Liver (tissue), 9 donors: ENCODE results near the gene TGDS. TPM values are rescaled to one million over a fixed set of nuclear protein-coding genes. Genes with fewer than 3 reads are reported as not detected.

Experiments used
- DNase-seq: peaks from one replicate; pipeline ENCODE4 v3.0.0-alpha.2; 2017; ENCODE audit warnings: low spot score
- H3K27ac ChIP-seq, 2 donors: one replicate each; pipeline ENCODE4 v1.7.0; 2013; ENCODE audit warnings: inconsistent platforms in 2 of 2, low read length in 2 of 2, control low read depth in 1 of 2, low read depth in 1 of 2, mild to moderate bottlenecking in 1 of 2
- H3K27me3 ChIP-seq, 4 donors: one replicate each; pipeline versions ENCODE4 v1.6.1 to v1.7.0; 2013; ENCODE audit warnings: low read length in 3 of 4, inconsistent platforms in 1 of 4, mild to moderate bottlenecking in 1 of 4, moderate library complexity in 1 of 4; ENCODE audit not compliant: control insufficient read depth in 4 of 4, insufficient read depth in 4 of 4
- H3K36me3 ChIP-seq, 4 donors: one replicate each; pipeline versions ENCODE4 v1.6.1 to v1.7.0; 2013; ENCODE audit warnings: low read length in 3 of 4, mild to moderate bottlenecking in 3 of 4, low read depth in 1 of 4, moderate library complexity in 1 of 4; ENCODE audit not compliant: control insufficient read depth in 4 of 4, insufficient read depth in 3 of 4
- H3K4me1 ChIP-seq, 4 donors: one replicate each; pipeline versions ENCODE4 v1.6.1 to v1.7.0; 2013; ENCODE audit warnings: low read length in 3 of 4, mild to moderate bottlenecking in 3 of 4, moderate library complexity in 1 of 4; ENCODE audit not compliant: control insufficient read depth in 4 of 4, insufficient read depth in 4 of 4
- H3K4me3 ChIP-seq, 3 donors: one replicate each; pipeline versions ENCODE4 v1.6.1 to v1.7.0; 2013; ENCODE audit warnings: low read length in 3 of 3, control low read depth in 1 of 3, low read depth in 1 of 3, mild to moderate bottlenecking in 1 of 3
- H3K9ac ChIP-seq, 2 donors: one replicate each; pipeline ENCODE4 v1.7.0; 2013; ENCODE audit warnings: low read length in 2 of 2, mild to moderate bottlenecking in 2 of 2, moderate library complexity in 2 of 2, control low read depth in 1 of 2, low read depth in 1 of 2
- H3K9me3 ChIP-seq, 4 donors: one replicate each; pipeline versions ENCODE4 v1.6.1 to v1.7.0; 2013; ENCODE audit warnings: low read length in 3 of 4; ENCODE audit not compliant: control insufficient read depth in 4 of 4
- EGR1 ChIP-seq, 2 donors: IDR thresholded peaks; 2 replicates each; pipeline ENCODE4 v1.6.1; 2016 to 2018; ENCODE audit warnings: antibody characterized with exemption in 2 of 2, low read depth in 2 of 2
- FOXA1 ChIP-seq: IDR thresholded peaks from 2 replicates; pipeline ENCODE4 v1.6.1; 2016; ENCODE audit warnings: antibody characterized with exemption
- FOXA2 ChIP-seq: IDR thresholded peaks from 2 replicates; pipeline ENCODE4 v1.6.1; 2016; ENCODE audit warnings: antibody characterized with exemption
- GABPA ChIP-seq, 2 donors: IDR thresholded peaks in 1 of 2; conservative IDR thresholded peaks in 1 of 2; 2 replicates each; pipeline ENCODE4 v1.6.1; 2016; ENCODE audit warnings: antibody characterized with exemption in 2 of 2, mild to moderate bottlenecking in 1 of 2, moderate library complexity in 1 of 2
- HNF4A ChIP-seq, 2 donors: conservative IDR thresholded peaks; 2 replicates each; pipeline ENCODE4 v1.6.1; 2016; ENCODE audit warnings: antibody characterized with exemption in 2 of 2, mild to moderate bottlenecking in 2 of 2
- HNF4G ChIP-seq: IDR thresholded peaks from 2 replicates; pipeline ENCODE4 v1.6.1; 2016; ENCODE audit warnings: antibody characterized with exemption
- JUND ChIP-seq, 2 donors: IDR thresholded peaks; 2 replicates each; pipeline ENCODE4 v1.6.1; 2016; ENCODE audit warnings: antibody characterized with exemption in 2 of 2
- NR2F2 ChIP-seq: IDR thresholded peaks from 2 replicates; pipeline ENCODE4 v1.6.1; 2016; ENCODE audit warnings: antibody characterized with exemption
- RXRA ChIP-seq, 2 donors: IDR thresholded peaks; 2 replicates each; pipeline ENCODE4 v1.6.1; 2017 to 2018; ENCODE audit warnings: antibody characterized with exemption in 2 of 2, mild to moderate bottlenecking in 1 of 2
- SP1 ChIP-seq: IDR thresholded peaks from 2 replicates; pipeline ENCODE4 v1.6.1; 2018; ENCODE audit warnings: antibody characterized with exemption, mild to moderate bottlenecking
- TAF1 ChIP-seq: conservative IDR thresholded peaks from 2 replicates; pipeline ENCODE4 v1.6.1; 2016; ENCODE audit warnings: antibody characterized with exemption, mild to moderate bottlenecking
- WGBS: extraction: QIAGEN DNeasy Blood & Tissue Kit; methylation state at CpG from one replicate; pipeline ENCODE4 v1.1.7; 2013; 5-methylcytosine and 5-hydroxymethylcytosine counted together
- polyA plus RNA-seq, 2 donors: library from polyadenylated mRNA; stranded (reverse) in 1 of 2; unstranded in 1 of 2; fragments of 200-250 nt in 1 of 2; fragments of >200 nt in 1 of 2; fragmentation: Nextera tagmentation in 1 of 2; extraction: Ambion mirVana in 1 of 2; gene quantifications; one replicate each; pipeline versions ENCODE4 v1.2.1 to v1.2.3, GENCODE V29; 2013 to 2015
- total RNA-seq, 2 donors: library from RNA; depleted of rRNA; stranded (reverse); fragments of >200 nt; gene quantifications; one replicate each; pipeline ENCODE4 v1.2.3, GENCODE V29; 2014
- TF ChIP-seq, protein P1 (sequence below): IDR thresholded peaks from 2 replicates; pipeline ENCODE4 v1.6.1; 2016; ENCODE audit warnings: antibody characterized with exemption
- TF ChIP-seq, protein P2 (sequence below): fragments of 150-350 bp; IDR thresholded peaks from 2 replicates; pipeline ENCODE4 v1.5.1; 2017; ENCODE audit warnings: improper control_type of control experiment, low read depth, low read length; ENCODE audit not compliant: missing input control
- TF ChIP-seq, protein P3 (sequence below): IDR thresholded peaks from 2 replicates; pipeline ENCODE4 v1.6.1; 2016; ENCODE audit warnings: antibody characterized with exemption
- TF ChIP-seq, protein P4 (sequence below): IDR thresholded peaks from 2 replicates; pipeline ENCODE4 v1.6.1; 2016; ENCODE audit warnings: antibody characterized with exemption
- donor health status: healthy.
- donor health status: healthy.
- donor health status: healthy.
- donor health status: healthy.
- donor health status: healthy.

The TGDS gene
- total and polyA plus RNA-seq, 4 donors = 5.7 to 11.4 (median 9.5) TPM

DNA sequence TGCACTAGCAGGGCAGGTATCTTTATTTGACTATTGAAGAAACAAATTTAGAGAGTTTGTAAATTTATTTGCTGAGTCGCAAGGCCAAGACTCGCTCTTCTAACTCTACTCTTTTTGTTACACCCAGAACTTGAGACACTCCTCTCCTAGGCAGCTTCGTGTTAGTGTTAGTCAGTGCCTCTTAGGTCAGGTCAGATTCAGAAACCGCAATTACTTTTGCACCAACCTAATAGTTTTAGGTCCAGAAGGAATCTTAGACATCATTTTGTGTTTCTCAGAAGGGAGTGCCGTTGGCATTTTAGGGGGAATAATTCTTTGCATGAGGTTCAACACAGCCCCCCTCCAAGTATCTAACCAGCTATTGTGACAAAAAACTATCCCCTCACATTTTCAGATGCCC lies 14.5 kb upstream of the TGDS start:
- no peak for TF ChIP-seq FOXA1
- TF ChIP-seq, protein P1, sequence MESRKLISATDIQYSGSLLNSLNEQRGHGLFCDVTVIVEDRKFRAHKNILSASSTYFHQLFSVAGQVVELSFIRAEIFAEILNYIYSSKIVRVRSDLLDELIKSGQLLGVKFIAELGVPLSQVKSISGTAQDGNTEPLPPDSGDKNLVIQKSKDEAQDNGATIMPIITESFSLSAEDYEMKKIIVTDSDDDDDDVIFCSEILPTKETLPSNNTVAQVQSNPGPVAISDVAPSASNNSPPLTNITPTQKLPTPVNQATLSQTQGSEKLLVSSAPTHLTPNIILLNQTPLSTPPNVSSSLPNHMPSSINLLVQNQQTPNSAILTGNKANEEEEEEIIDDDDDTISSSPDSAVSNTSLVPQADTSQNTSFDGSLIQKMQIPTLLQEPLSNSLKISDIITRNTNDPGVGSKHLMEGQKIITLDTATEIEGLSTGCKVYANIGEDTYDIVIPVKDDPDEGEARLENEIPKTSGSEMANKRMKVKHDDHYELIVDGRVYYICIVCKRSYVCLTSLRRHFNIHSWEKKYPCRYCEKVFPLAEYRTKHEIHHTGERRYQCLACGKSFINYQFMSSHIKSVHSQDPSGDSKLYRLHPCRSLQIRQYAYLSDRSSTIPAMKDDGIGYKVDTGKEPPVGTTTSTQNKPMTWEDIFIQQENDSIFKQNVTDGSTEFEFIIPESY = no peak
- no peak for TF ChIP-seq RXRA (IDR thresholded peaks at IDR 0.05)
- TF ChIP-seq, protein P2, sequence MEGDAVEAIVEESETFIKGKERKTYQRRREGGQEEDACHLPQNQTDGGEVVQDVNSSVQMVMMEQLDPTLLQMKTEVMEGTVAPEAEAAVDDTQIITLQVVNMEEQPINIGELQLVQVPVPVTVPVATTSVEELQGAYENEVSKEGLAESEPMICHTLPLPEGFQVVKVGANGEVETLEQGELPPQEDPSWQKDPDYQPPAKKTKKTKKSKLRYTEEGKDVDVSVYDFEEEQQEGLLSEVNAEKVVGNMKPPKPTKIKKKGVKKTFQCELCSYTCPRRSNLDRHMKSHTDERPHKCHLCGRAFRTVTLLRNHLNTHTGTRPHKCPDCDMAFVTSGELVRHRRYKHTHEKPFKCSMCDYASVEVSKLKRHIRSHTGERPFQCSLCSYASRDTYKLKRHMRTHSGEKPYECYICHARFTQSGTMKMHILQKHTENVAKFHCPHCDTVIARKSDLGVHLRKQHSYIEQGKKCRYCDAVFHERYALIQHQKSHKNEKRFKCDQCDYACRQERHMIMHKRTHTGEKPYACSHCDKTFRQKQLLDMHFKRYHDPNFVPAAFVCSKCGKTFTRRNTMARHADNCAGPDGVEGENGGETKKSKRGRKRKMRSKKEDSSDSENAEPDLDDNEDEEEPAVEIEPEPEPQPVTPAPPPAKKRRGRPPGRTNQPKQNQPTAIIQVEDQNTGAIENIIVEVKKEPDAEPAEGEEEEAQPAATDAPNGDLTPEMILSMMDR = no peak
- no peak for TF ChIP-seq FOXA2
- no peak for TF ChIP-seq NR2F2
- TF ChIP-seq SP1 = no peak
- TF ChIP-seq TAF1 = no peak
- TF ChIP-seq, protein P3, sequence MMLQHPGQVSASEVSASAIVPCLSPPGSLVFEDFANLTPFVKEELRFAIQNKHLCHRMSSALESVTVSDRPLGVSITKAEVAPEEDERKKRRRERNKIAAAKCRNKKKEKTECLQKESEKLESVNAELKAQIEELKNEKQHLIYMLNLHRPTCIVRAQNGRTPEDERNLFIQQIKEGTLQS = no peak
- TF ChIP-seq HNF4A (conservative IDR thresholded peaks at IDR 0.05) = no peak
- TF ChIP-seq GABPA (IDR thresholded peaks at IDR 0.05 in 1 of 2, conservative IDR thresholded peaks at IDR 0.05 in 1 of 2) = no peak
- TF ChIP-seq HNF4G = no peak
- no peak for DNase-seq
- 97% methylated on average over 5 of the region's 5 CpGs for WGBS
- Histone ChIP-seq H3K27ac (no peak overlapping the region), H3K4me1 (peaks cover 1 to 22% (median 8%) of the 10 kb centered on the region in 4 donors), H3K4me3 (no peak overlapping the region), H3K9ac (no peak overlapping the region), H3K36me3 (peaks cover 0 to 10% (median 2%) of the 10 kb centered on the region in 4 donors), H3K27me3 (no peaks in the 10 kb centered on the region), H3K9me3 (no peaks in the 10 kb centered on the region)

DNA sequence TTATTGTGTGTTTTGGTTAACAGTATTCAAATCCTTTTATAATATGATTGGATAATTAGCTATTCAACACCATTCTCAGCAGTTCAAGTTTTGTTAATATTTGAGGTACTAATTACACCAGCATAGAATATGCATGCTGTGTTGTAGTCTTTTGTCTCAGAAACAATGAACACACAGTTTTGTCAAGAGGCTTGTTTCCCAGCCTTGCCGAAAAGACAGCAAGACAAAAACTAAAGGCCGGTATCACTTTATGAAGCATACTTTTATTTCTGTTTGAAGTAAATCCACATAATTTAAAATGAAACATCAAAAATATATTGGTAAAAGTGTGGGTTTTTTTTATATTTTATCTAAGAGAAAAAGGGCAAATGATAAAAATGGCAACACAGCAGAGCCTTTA lies 13.2 kb upstream of the TGDS start:
- H3K9ac ChIP-seq = peak overlapping the region; percentile 10 to 26

More for the DNA sequence above, 13.2 kb upstream of the TGDS start:
- TF ChIP-seq FOXA2 (no peak), HNF4A (conservative IDR thresholded peaks at IDR 0.05) (no peak), NR2F2 (no peak), GABPA (IDR thresholded peaks at IDR 0.05 in 1 of 2, conservative IDR thresholded peaks at IDR 0.05 in 1 of 2) (no peak), EGR1 (IDR thresholded peaks at IDR 0.05; ENCODE audit: low read depth in 2 of 2) (no peak), HNF4G (no peak), JUND (IDR thresholded peaks at IDR 0.05) (no peak), TAF1 (no peak), FOXA1 (no peak)
- TF ChIP-seq, protein P1 = no peak
- TF ChIP-seq, protein P4, sequence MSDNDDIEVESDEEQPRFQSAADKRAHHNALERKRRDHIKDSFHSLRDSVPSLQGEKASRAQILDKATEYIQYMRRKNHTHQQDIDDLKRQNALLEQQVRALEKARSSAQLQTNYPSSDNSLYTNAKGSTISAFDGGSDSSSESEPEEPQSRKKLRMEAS = no peak
- TF ChIP-seq, protein P2 = no peak
- peaks cover 0 to 10% (median 2%) of the 10 kb centered on the region in 4 donors for H3K36me3 ChIP-seq
- H3K4me3 ChIP-seq = no peak overlapping the region
- peak overlapping the region; percentile 63 to 67 for H3K27ac ChIP-seq
- H3K9me3 ChIP-seq = no peaks in the 10 kb centered on the region
- 88% methylated on average over 2 of the region's 2 CpGs for WGBS
- peaks cover 1 to 22% (median 9%) of the 10 kb centered on the region in 4 donors for H3K4me1 ChIP-seq
- no peak for DNase-seq
- no peaks in the 10 kb centered on the region for H3K27me3 ChIP-seq
